ENCODE results near the gene GRM8.

GRM8 gene

GRCh38 chr7:126403040-126403439 is 849.7 kb downstream of the GRM8 start:
- H3K27ac ChIP-seq (ENCODE audit: extremely low read depth, low read depth, low read length): no peak overlapping the region
- no peaks in the 10 kb centered on the region for H3K36me3 ChIP-seq (ENCODE audit: control insufficient read depth in 2 of 2, insufficient read depth in 1 of 2, low read length in 2 of 2)
- POLR2A ChIA-PET: no interaction called here
- H3K4me1 ChIP-seq (ENCODE audit: control insufficient read depth, insufficient read depth, low read length): no peaks in the 10 kb centered on the region
- H3K9me3 ChIP-seq (ENCODE audit: control insufficient read depth, insufficient read depth, low read depth, low read length): no peaks in the 10 kb centered on the region
- TF ChIP-seq ZNF843 (tag by site-specific recombination; IDR thresholded peaks at IDR 0.05) (no peak), BCL11B (tag by site-specific recombination; IDR thresholded peaks at IDR 0.05; ENCODE audit: low read depth) (no peak), ZNF777 (tag by site-specific recombination; IDR thresholded peaks at IDR 0.05; ENCODE audit: borderline replicate concordance) (no peak), ZNF223 (tag by site-specific recombination; IDR thresholded peaks at IDR 0.05) (no peak), ZNF16 (tag by site-specific recombination; IDR thresholded peaks at IDR 0.05; ENCODE audit: low read depth) (no peak), ZNF701 (tag by site-specific recombination; IDR thresholded peaks at IDR 0.05) (no peak), ZNF513 (tag by site-specific recombination; IDR thresholded peaks at IDR 0.05) (no peak), TRIM28 (IDR thresholded peaks at IDR 0.05; ENCODE audit: borderline replicate concordance, low read length) (no peak), WT1 (tag by site-specific recombination; IDR thresholded peaks at IDR 0.05) (no peak), ZBTB21 (tag by site-specific recombination; IDR thresholded peaks at IDR 0.05) (no peak), ZBTB11 (tag by site-specific recombination; conservative IDR thresholded peaks at IDR 0.05; ENCODE audit: low read depth) (no peak), BCL11A (tag by site-specific recombination; IDR thresholded peaks at IDR 0.05; ENCODE audit: low read depth) (no peak), ZNF837 (tag by site-specific recombination; IDR thresholded peaks at IDR 0.05) (no peak), ZNF140 (tag by site-specific recombination; IDR thresholded peaks at IDR 0.05) (no peak), ZNF704 (tag by site-specific recombination; IDR thresholded peaks at IDR 0.05) (no peak)
- no peak overlapping the region for H3K4me3 ChIP-seq (ENCODE audit: low read depth, low read length)
- CTCF ChIA-PET: no interaction called here

- no peaks in the 10 kb centered on the region for H3K4me1 ChIP-seq (ENCODE audit: control insufficient read depth, insufficient read depth, low read length)
- no peaks in the 10 kb centered on the region for H3K9me3 ChIP-seq (ENCODE audit: control insufficient read depth, insufficient read depth, low read depth, low read length)
- ChIA-PET CTCF (interaction anchor here (0.6 kb wide), 1 partner anchor 465 kb away, joined by 5 read pairs; no protein-coding TSS in a partner anchor), POLR2A (no interaction called here)
- H3K4me3 ChIP-seq (ENCODE audit: low read depth, low read length): no peak overlapping the region
- no peaks in the 10 kb centered on the region for H3K36me3 ChIP-seq (ENCODE audit: control insufficient read depth in 2 of 2, insufficient read depth in 1 of 2, low read length in 2 of 2)
- no peak overlapping the region for H3K27ac ChIP-seq (ENCODE audit: extremely low read depth, low read depth, low read length)
- TF ChIP-seq MYNN (tag by site-specific recombination; IDR thresholded peaks at IDR 0.05; ENCODE audit: borderline replicate concordance) (no peak), ZNF623 (tag by site-specific recombination; IDR thresholded peaks at IDR 0.05) (no peak), TCF7L2 (IDR thresholded peaks at IDR 0.05; ENCODE audit: borderline replicate concordance, low read depth, low read length) (no peak), OSR2 (tag by site-specific recombination; IDR thresholded peaks at IDR 0.05) (no peak), KLF7 (tag by site-specific recombination; IDR thresholded peaks at IDR 0.05; ENCODE audit: borderline replicate concordance) (no peak), ZSCAN18 (tag by site-specific recombination; IDR thresholded peaks at IDR 0.05) (no peak), ZNF16 (tag by site-specific recombination; IDR thresholded peaks at IDR 0.05; ENCODE audit: low read depth) (no peak), PRDM1 (tag by site-specific recombination; IDR thresholded peaks at IDR 0.05) (no peak), ZNF26 (tag by site-specific recombination; IDR thresholded peaks at IDR 0.05) (no peak), ZNF362 (tag by site-specific recombination; IDR thresholded peaks at IDR 0.05) (no peak), ZNF521 (tag by site-specific recombination; IDR thresholded peaks at IDR 0.05) (no peak), ZNF776 (tag by site-specific recombination; IDR thresholded peaks at IDR 0.05; ENCODE audit: borderline replicate concordance) (no peak), ZNF184 (tag by site-specific recombination; IDR thresholded peaks at IDR 0.05) (no peak)
These were observed 850.8 kb downstream of the GRM8 start for GRCh38 chr7:126401918-126402317.
